Activated CD4-positive, CD25-positive, alpha-beta regulatory T cell treated with anti-CD3 and anti-CD28 coated beads, Interleukin-2, amount 50 U/mL, for 24 hours (primary cell): ENCODE measurements around the gene FOXA3.
A peak's percentile ranks its signal among the peaks of the same experiment; 100 is the strongest.

Experiments
- ATAC-seq, 2 donors: fragments of 150-1000 bp; cut with Tn5 transposase; one replicate each; pipeline ENCODE4 v1.10.0; 2021; ENCODE audit warnings: mild to moderate bottlenecking in 1 of 2, moderate library complexity in 1 of 2

The FOXA3 gene

GRCh38 chr19:45874620-45874966 lies 10.5 kb downstream of the FOXA3 start:
- no peak for ATAC-seq

- ATAC-seq, result peak; percentile 58 to 72
These were observed 12.0 kb downstream of the FOXA3 start for GRCh38 chr19:45876161-45876410.

GRCh38 chr19:45876411-45877197 lies 12.5 kb downstream of the FOXA3 start:
- peak in 1 of 2 donors; percentile 3 for ATAC-seq

GRCh38 chr19:45878043-45878794 lies 14.1 kb downstream of the FOXA3 start:
- peak; percentile 85 to 87 for ATAC-seq

- ATAC-seq, result no peak
These were observed 14.9 kb downstream of the FOXA3 start for GRCh38 chr19:45879055-45879454.

GRCh38 chr19:45879971-45880370 lies 15.8 kb downstream of the FOXA3 start:
- no peak for ATAC-seq

- ATAC-seq, result no peak
These were observed 17.2 kb downstream of the FOXA3 start for GRCh38 chr19:45881082-45881908.

- no peak for ATAC-seq
These were observed 17.9 kb downstream of the FOXA3 start for GRCh38 chr19:45881909-45882528.

GRCh38 chr19:45882652-45883585 lies 18.8 kb downstream of the FOXA3 start:
- peak; percentile 16 to 17 for ATAC-seq

GRCh38 chr19:45883586-45883880 lies 19.4 kb downstream of the FOXA3 start:
- no peak for ATAC-seq

GRCh38 chr19:45883881-45884681 lies 20.0 kb downstream of the FOXA3 start:
- no peak for ATAC-seq

GRCh38 chr19:45884682-45885555 lies 20.8 kb downstream of the FOXA3 start:
- no peak for ATAC-seq

- ATAC-seq, result peak; percentile 77 to 79
These were observed 21.7 kb downstream of the FOXA3 start, which contains the start of gene IRF2BP1 for GRCh38 chr19:45885556-45886426. Gene IRF2BP1 (minus strand): TSS chr19:45886141. CDS start chr19:45885774, 367 bp downstream.

GRCh38 chr19:45886427-45887199 lies 22.5 kb downstream of the FOXA3 start:
- peak; percentile 77 for ATAC-seq

GRCh38 chr19:45887200-45887710 lies 23.1 kb downstream of the FOXA3 start:
- ATAC-seq, result no peak

- no peak for ATAC-seq
These were observed 25.2 kb downstream of the FOXA3 start for GRCh38 chr19:45889210-45889885.

- ATAC-seq, result no peak
These were observed 26.8 kb downstream of the FOXA3 start for GRCh38 chr19:45890877-45891276.
